Inferior parietal cortex (tissue), 1 donor: ENCODE results near the gene OXCT1.
A peak's percentile ranks its signal among the peaks of the same experiment; 100 is the strongest.
"Not testable (repeated sequence)": the region's sequence is repeated elsewhere in the genome, so short reads cannot be mapped to it uniquely, and the experiment has no call there.

Experiments
- DNase-seq: peaks from one replicate; pipeline ENCODE4 v3.0.0-alpha.2; 2016; ENCODE audit errors: extremely low spot score

Gene OXCT1

DNA sequence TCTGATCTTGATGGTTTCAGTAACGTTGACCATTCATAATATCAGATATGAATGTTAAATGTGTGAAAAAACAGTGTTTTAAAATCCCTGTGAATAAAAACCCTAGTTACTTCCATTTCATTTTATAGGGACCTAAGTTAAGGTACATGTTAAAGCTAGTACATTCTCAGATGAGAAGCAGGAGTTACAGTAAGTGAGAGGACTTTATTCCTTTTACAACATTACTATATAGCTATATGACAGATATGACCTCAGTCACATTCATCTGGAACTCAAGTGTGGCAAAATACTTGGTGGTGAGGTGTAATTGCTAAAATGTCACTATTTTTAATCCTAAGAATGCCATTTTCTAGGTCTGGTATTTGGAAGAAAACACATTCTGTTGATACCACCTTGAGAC is 96.4 kb downstream of the OXCT1 start:
- DNase-seq = no peak

DNA sequence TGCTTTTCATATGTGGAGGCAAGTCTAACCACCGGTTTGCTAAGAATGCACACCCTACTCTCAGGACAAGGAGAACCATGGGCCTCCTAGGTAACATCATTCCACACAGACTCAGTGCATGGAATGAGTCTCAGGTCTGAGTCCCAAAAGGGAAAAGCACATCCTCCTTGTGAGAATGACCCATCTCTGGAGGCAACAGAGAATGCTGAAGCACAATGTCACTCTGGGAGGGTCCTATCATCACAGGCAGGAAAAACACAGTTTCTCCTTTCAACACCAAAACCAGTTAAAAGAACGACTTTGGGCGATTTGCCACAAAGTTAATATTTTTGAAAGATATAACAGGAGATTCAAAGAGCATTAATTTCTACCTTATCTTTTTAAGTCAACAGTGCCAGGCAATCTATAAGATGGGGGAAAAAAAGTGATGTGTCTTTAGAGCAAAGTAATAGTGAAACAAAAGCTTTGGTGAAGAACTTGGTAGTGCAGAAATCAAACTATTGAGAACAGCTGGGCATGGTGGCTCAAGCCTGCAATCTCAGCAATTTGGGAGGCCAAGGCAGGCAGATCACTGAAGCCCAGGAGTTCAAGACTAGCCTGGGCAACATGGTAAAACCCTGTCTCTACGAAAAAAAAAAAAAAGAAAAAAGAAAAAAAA is 97.3 kb downstream of the OXCT1 start:
- no peak for DNase-seq

DNA sequence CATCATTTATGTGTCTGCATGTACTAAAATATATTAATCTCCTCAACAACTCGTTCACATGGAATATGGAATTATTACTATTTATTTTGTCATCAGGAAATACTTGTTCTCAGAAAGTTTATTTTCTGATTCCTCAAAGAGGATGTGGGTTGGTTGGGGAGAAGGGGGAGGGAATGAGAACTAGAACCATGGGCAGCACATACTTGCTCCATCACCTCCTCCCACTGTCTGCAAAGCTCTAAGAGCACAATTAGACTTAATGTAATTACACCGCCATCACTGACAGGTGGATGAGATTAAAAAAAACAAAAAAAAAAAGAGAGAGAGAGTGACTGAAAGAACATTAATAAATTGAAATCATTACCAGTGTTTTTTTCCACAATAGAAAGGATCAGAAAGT is 98.2 kb downstream of the OXCT1 start:
- no peak for DNase-seq

DNA sequence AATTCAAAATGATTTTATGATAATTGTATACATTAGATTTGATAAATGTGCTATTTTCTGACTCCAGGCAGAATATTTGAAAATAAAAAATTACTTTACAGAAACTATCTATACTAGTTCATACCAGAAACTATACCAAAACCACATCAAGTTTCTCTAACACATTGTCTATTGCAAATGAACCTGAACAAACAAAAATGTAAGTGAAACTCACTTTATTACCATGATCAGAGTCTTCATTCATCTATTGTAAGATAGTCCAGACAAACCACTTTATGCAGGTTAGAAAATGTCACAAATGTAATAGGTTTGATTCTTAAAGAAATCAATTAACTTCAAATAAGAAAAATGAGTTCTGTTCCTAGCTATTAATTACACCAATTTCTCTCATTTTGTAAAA is 99.4 kb downstream of the OXCT1 start:
- DNase-seq = no peak

DNA sequence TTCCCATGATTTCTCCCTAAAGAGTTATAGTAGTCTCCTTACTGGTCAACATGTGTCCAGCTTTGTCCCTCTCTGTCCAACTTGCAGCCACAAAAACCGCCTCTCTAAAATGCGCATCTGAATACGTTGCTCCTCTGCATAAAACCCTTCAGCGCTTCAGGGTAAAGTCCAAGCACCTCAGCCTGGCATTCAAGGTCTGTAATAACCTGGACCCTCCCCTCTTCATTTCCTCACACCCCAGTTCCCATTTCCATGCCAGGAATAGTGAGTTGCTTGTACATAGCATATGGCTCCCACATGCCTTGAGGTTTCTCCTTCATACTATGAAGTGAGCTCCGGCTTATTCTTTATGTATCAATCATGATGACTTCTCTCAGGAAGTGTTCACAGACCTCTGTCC is 101.5 kb downstream of the OXCT1 start:
- no peak for DNase-seq

DNA sequence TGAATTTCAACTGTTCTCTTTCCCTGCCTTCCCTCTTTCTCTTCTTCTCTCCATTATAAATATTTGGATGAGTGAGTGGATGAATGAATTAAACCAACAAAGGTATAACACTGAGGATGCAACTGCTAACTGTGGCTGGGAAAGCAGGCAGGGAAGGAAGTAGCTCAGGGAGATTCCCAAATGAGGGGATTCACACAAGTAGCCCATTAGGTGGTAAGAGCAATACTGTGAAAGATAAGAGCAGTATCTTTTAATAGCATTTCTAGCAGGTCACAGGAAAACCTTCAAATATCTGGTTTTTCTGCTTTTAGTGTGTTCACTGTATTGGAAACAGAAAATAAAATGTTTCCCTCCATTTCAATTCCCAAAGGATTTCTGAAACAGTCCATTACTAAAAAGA is 105.6 kb downstream of the OXCT1 start:
- DNase-seq = no peak

DNA sequence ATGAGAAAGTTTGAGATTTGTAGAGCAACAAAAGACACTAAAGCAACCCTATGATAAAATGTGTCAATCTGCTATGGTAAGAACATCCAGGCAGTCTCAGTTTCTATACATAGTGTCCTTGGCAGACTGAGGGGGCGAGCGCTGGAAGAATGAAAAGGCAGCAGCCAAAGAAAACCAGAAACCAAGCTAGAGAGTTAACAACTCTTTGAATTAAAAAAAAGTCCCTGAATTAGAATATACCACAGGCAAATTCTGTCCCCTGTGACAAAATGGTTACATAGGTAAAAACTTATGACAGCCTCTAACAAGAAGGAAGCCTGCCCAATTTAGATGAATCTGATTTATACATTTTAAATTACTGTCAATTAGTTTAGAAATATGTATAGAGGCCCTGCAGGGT is 106.7 kb downstream of the OXCT1 start:
- DNase-seq = peak; percentile 47

GRCh38 chr5:41763081-41763480 is 107.1 kb downstream of the OXCT1 start:
- DNase-seq = no peak

DNA sequence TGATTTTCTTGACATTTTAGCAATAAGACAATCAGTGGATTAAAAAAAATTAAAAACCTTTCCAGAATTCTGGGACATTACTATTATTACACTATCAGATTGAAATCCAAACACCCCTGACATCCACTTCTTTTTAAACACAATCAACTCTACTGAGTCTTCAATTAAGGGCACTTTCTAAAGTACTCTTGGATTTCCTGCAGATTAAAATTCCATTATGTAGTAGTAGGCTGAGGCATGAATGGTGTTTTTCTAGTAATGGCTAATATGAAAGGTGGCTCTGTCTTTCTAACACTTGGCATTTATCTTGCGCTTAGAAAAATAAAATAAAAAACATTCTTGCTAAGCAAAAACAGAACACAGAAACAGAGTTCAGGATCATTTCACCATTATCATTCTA is 107.8 kb downstream of the OXCT1 start:
- DNase-seq = no peak

DNA sequence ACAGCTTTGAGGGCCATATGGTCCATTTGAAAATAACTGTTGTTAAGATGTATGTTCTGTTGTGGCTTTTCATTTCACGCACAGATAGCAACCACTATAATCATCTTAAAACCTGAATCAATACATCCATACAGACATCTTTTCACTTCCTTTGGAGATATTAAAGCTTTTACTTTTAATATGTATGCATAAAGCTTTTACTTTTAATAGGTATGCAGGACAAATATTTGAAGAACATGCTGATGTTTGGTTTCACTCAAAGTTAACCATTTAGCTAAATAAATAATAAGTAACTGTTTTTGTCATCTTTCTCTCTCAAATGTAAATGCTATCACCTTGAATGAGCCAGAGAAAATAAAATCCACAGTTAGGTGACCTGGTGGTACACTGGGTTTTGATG is 108.6 kb downstream of the OXCT1 start:
- DNase-seq = no peak

- no peak for DNase-seq
Observed at GRCh38 chr5:41755705-41756104, 114.5 kb downstream of the OXCT1 start.

- DNase-seq = no peak
Observed at GRCh38 chr5:41754857-41755256, 115.4 kb downstream of the OXCT1 start.

GRCh38 chr5:41751867-41752266 is 118.4 kb downstream of the OXCT1 start:
- no peak for DNase-seq

DNA sequence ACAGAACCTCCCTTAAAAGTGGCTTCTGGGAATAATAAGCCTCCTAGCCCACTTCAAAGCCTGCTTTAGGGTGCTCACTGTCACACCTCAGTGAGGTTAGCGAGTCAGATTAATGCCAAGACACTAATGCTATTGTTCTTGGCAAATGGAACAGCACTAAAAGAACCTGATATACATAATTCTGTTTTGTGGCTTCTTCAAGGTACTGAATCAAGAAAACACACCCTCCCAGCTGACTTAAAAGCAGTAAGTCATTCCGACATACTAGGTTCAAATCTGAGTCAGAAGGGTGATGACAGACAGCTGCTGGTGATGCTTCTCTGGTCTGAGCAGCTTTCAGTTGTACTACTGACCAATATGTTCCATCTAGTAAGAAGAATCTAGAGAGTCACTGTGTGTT is 121.6 kb downstream of the OXCT1 start:
- no peak for DNase-seq

DNA sequence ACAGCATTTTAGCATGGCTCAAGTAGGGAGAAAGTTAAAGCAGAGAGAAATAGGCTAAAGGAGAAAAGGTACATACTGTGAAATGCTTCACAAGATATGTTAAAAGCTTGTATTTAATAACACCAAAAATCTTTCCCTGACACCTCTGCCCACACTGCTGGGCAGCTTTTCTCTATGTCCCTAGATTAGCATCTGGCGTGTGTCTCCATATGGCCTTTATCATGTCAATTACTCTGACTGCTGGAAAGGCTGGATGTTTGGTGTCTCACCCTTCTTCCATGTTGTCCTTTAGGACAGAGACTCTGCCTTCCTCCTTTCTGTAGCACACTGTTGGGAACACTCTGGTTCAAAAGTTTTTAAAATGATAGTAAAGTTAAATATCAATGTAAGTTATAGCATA is 122.5 kb downstream of the OXCT1 start:
- DNase-seq = peak; percentile 35

GRCh38 chr5:41747301-41747700 is 122.9 kb downstream of the OXCT1 start:
- DNase-seq = peak; percentile 36

GRCh38 chr5:41742608-41743007 is 127.6 kb downstream of the OXCT1 start:
- DNase-seq = not testable (repeated sequence)

DNA sequence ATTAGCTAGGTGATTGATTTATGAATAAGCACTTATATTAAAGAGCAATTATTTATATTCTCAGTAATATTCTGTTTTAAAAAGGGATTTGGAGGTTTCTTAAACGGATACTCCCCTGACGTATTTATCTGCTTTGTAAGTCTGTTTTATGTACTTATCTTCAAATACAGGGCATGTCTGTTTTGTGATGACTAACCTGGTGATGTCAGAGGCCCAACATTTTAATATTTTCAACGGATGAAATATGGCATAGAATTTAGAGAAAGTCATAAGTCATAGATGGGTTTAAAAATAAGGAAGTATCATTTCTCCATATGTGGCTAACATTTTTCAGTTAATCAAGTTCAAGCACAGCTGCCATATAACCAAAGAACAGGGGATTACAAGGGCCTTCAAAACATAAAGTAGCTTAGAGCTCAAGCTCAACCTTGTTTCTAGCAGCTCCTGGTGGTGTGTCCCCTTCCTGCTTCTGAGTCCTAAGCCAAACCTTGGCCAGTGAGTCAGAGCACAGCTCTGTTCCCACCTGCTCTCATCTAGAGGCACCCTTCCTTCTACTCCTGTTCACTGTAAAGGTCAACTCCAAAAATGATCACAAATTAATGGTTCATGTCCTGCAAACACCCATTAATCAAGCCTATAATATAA is 131.4 kb downstream of the OXCT1 start:
- no peak for DNase-seq

GRCh38 chr5:41736641-41737040 is 133.6 kb downstream of the OXCT1 start:
- DNase-seq = no peak

GRCh38 chr5:41735213-41735612 is 135.0 kb downstream of the OXCT1 start:
- no peak for DNase-seq

GRCh38 chr5:41729381-41729780 is 140.8 kb downstream of the OXCT1 start:
- DNase-seq = not testable (repeated sequence)

- no peak for DNase-seq
Observed at GRCh38 chr5:41728281-41728680, 141.9 kb downstream of the OXCT1 start.

DNA sequence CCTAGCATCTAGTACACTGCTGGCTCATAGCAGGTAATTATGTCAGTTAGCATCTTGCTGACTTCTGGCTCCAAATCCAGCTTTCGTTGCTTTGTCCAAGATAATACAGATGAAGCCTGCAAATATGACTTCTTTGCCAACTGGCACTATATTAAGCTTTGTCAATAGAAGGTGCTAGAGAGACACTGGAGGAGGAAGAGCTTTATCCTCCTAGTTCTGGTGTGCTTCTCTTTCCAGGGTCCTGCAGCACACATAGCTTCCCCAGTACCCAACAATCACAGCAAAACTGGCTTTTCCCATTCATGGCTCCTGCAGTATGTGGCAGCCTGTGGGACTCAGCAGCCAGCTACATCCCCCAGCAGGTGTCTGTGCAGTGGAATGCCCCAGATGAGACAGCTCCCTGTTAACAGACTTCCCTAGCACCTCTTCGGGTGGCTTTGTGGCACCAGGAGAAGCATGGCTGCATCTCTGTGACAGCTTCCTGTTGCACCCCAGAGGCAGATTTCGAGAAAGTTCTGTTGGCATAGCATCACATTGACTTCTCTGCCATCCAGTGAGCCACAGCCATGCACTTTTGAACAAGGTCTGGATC is 147.8 kb downstream of the OXCT1 start:
- no peak for DNase-seq
